ENCODE data around the gene MDN1.

GRCh38 chr6:89799096-89799495 lies 20.5 kb downstream of the MDN1 start:
- no peak for TF ChIP-seq CTCF (IDR thresholded peaks at IDR 0.05)
- TF ChIP-seq POLR2A (IDR thresholded peaks at IDR 0.05): no peak

Data from uterus (tissue), 2 donors.